GM19240 (cell line): ENCODE data around the gene ZNF814.
"Not testable (repeated sequence)": the region's sequence is repeated elsewhere in the genome, so short reads cannot be mapped to it uniquely, and the experiment has no call there.

ENCODE experiments used
- DNase-seq: peaks from one replicate; pipeline ENCODE4 v3.0.0; 2011; ENCODE audit warnings: low spot score; ENCODE audit not compliant: insufficient read length

Gene ZNF814

GRCh38 chr19:57888560-57889231 is at the start of gene ZNF814:
Gene ZNF814 (minus strand): TSS chr19:57889037. CDS start chr19:57888802, 235 bp downstream.
- DNase-seq, result peak; percentile 23

- no peak for DNase-seq
These were observed 46.9 kb upstream of the ZNF814 start for GRCh38 chr19:57935731-57936130.

GRCh38 chr19:57934820-57935665 is 46.2 kb upstream of the ZNF814 start, which contains the start of gene ZNF418:
Gene ZNF418 (minus strand): TSS chr19:57935402. CDS start chr19:57933822, 1,580 bp downstream.
- DNase-seq, result no peak

GRCh38 chr19:57927587-57927986 is 38.8 kb upstream of the ZNF814 start:
- no peak for DNase-seq

GRCh38 chr19:57916168-57916995 is 27.5 kb upstream of the ZNF814 start, which contains the start of gene ZNF417:
Gene ZNF417 (minus strand): TSS chr19:57916592. CDS start chr19:57916411, 181 bp downstream.
- DNase-seq, result peak; percentile 84

- no peak for DNase-seq
These were observed 25.7 kb upstream of the ZNF814 start for GRCh38 chr19:57914531-57914930.

GRCh38 chr19:57907394-57907793 is 18.6 kb upstream of the ZNF814 start:
- no peak for DNase-seq

GRCh38 chr19:57905258-57905657 is 16.4 kb upstream of the ZNF814 start:
- DNase-seq, result no peak

GRCh38 chr19:57903618-57904184 is 14.9 kb upstream of the ZNF814 start:
- no peak for DNase-seq

- no peak for DNase-seq
These were observed 11.5 kb upstream of the ZNF814 start for GRCh38 chr19:57900311-57900710.

GRCh38 chr19:57890706-57891105 is 1.9 kb upstream of the ZNF814 start:
- not testable (repeated sequence) for DNase-seq

GRCh38 chr19:57888107-57888559 is 704 bp downstream of the ZNF814 start:
- no peak for DNase-seq

GRCh38 chr19:57887195-57887941 is 1.5 kb downstream of the ZNF814 start:
- no peak for DNase-seq

GRCh38 chr19:57886046-57886445 is 2.8 kb downstream of the ZNF814 start:
- no peak for DNase-seq

- DNase-seq, result not testable (repeated sequence)
These were observed 14.7 kb downstream of the ZNF814 start for GRCh38 chr19:57873883-57874799.

GRCh38 chr19:57872450-57872849 is 16.4 kb downstream of the ZNF814 start:
- no peak for DNase-seq

- DNase-seq, result no peak
These were observed 18.6 kb downstream of the ZNF814 start for GRCh38 chr19:57870225-57870624.

- not testable (repeated sequence) for DNase-seq
These were observed 19.2 kb downstream of the ZNF814 start for GRCh38 chr19:57869655-57870054.

GRCh38 chr19:57867868-57868492 is 20.9 kb downstream of the ZNF814 start:
- DNase-seq, result no peak
